SK-N-SH (cell line): ENCODE results near the gene BAG1. TPM values are rescaled to one million over a fixed set of nuclear protein-coding genes. Genes with fewer than 3 reads are reported as not detected.

Source experiments
- CTCF ChIA-PET: fragments of 300-600, 350-600 bp; formaldehyde crosslinking; extraction: SDS; loops from one replicate; lab custom pipeline; 2021; lab: Yijun Ruan, JAX
- POLR2A ChIA-PET: fragments of 350-600 bp; sonication (Branson Sonifier 250); formaldehyde crosslinking; extraction: SDS; loops from one replicate; lab custom pipeline; 2020; ENCODE audit warnings: antibody characterized with exemption, inconsistent platforms; lab: Yijun Ruan, JAX
- DNase-seq: peaks from one replicate; pipeline ENCODE4 v3.0.0; 2012
- H2AFZ ChIP-seq: fragments of 200-600 bp; sonication (generic); 2 replicates; pipeline ENCODE4 v1.8.1; 2016; ENCODE audit warnings: antibody characterized with exemption, mild to moderate bottlenecking, low read depth
- H3F3A ChIP-seq: fragments of 200-600 bp; sonication (generic); replicated peaks from 2 replicates; pipeline ENCODE3; 2016; ENCODE audit warnings: antibody characterized with exemption, mild to moderate bottlenecking; ENCODE audit not compliant: insufficient read depth
- H3K27ac ChIP-seq, 2 experiments: fragments of 200-500 bp in 1 of 2; fragments of 200-600 bp in 1 of 2; sonication (Bioruptor generic) in 1 of 2; sonication (generic), shearing (Covaris generic) in 1 of 2; 2 replicates each; pipeline versions ENCODE4 v1.5.1 to v1.6.1; 2014 to 2016; ENCODE audit warnings: low read depth in 2 of 2, inconsistent platforms in 1 of 2, low read length in 1 of 2, mild to moderate bottlenecking in 1 of 2, mixed read lengths in 1 of 2
- H3K27me3 ChIP-seq: fragments of 200-600 bp; sonication (generic), shearing (Covaris generic); 2 replicates; pipeline ENCODE4 v1.6.1; 2016; ENCODE audit warnings: mixed run types; ENCODE audit not compliant: insufficient read depth
- H3K36me3 ChIP-seq, 2 experiments: fragments of 200-500 bp in 1 of 2; fragments of 200-600 bp in 1 of 2; sonication (Bioruptor generic) in 1 of 2; sonication (generic) in 1 of 2; replicated peaks in 1 of 2; 2 replicates each; pipeline versions ENCODE3 to v1.5.1; 2014 to 2016; ENCODE audit warnings: low read length in 1 of 2, mild to moderate bottlenecking in 1 of 2; ENCODE audit not compliant: insufficient read depth in 2 of 2, control insufficient read depth in 1 of 2
- H3K4me1 ChIP-seq, 2 experiments: fragments of 200-500 bp in 1 of 2; fragments of 200-600 bp in 1 of 2; sonication (Bioruptor generic) in 1 of 2; sonication (generic), shearing (Covaris generic) in 1 of 2; 2 replicates each; pipeline versions ENCODE4 v1.5.1 to v1.6.1; 2014 to 2016; ENCODE audit warnings: low read depth in 1 of 2, low read length in 1 of 2, mixed run types in 1 of 2; ENCODE audit not compliant: insufficient read depth in 2 of 2, control insufficient read depth in 1 of 2
- H3K4me2 ChIP-seq: fragments of 200-600 bp; sonication (generic), shearing (Covaris generic); 2 replicates; pipeline ENCODE4 v1.6.1; 2017; ENCODE audit warnings: mixed run types
- H3K4me3 ChIP-seq, 2 experiments: fragments of 200-500 bp in 1 of 2; fragments of 200-600 bp in 1 of 2; sonication (Bioruptor generic) in 1 of 2; sonication (generic), shearing (Covaris generic) in 1 of 2; 2 replicates each; pipeline versions ENCODE4 v1.5.1 to v1.8.1; 2014 to 2016; ENCODE audit warnings: low read depth in 2 of 2, inconsistent platforms in 1 of 2, low read length in 1 of 2, mild to moderate bottlenecking in 1 of 2, mixed read lengths in 1 of 2, moderate library complexity in 1 of 2
- H3K79me2 ChIP-seq: fragments of 200-600 bp; sonication (generic); 2 replicates; pipeline ENCODE4 v1.8.1; 2017; ENCODE audit warnings: mild to moderate bottlenecking; ENCODE audit not compliant: insufficient read depth
- H3K9ac ChIP-seq: fragments of 200-600 bp; sonication (generic); 2 replicates; pipeline ENCODE4 v1.6.1; 2017; ENCODE audit warnings: mixed run types
- H3K9me2 ChIP-seq: fragments of 200-600 bp; sonication (generic); 2 replicates; pipeline ENCODE4 v1.6.1; 2017; ENCODE audit warnings: mixed run types
- H3K9me3 ChIP-seq: fragments of 200-600 bp; sonication (generic); 2 replicates; pipeline ENCODE4 v1.6.1; 2017; ENCODE audit warnings: mixed run types, mild to moderate bottlenecking, moderate library complexity
- H4K20me1 ChIP-seq: fragments of 200-600 bp; sonication (generic); 2 replicates; pipeline ENCODE4 v1.6.1; 2017; ENCODE audit warnings: mild to moderate bottlenecking, mixed run types; ENCODE audit not compliant: insufficient read depth
- CHD2 ChIP-seq: fragments of 150-350 bp; IDR thresholded peaks from 2 replicates; pipeline ENCODE4 v1.6.1; 2018; ENCODE audit warnings: low read length; ENCODE audit not compliant: partially characterized antibody
- FOSL2 ChIP-seq: IDR thresholded peaks from 2 replicates; pipeline ENCODE4 v1.4.0; 2012; ENCODE audit warnings: low read depth, mild to moderate bottlenecking, moderate library complexity, borderline replicate concordance
- FOXM1 ChIP-seq: IDR thresholded peaks from 2 replicates; pipeline ENCODE4 v1.4.0; 2012; ENCODE audit warnings: low read depth, mild to moderate bottlenecking
- MEF2A ChIP-seq: IDR thresholded peaks from 2 replicates; pipeline ENCODE4 v1.4.0; 2012; ENCODE audit warnings: low read depth, borderline replicate concordance
- NFIC ChIP-seq: IDR thresholded peaks from 2 replicates; pipeline ENCODE4 v1.4.0; 2012; ENCODE audit warnings: borderline replicate concordance
- NRF1 ChIP-seq: IDR thresholded peaks from 2 replicates; pipeline ENCODE4 v1.6.1; 2012; ENCODE audit warnings: low read depth, mild to moderate bottlenecking, low read length
- RCOR1 ChIP-seq: fragments of 150-350 bp; IDR thresholded peaks from 2 replicates; pipeline ENCODE4 v1.6.1; 2017; ENCODE audit warnings: antibody characterized with exemption, low read length
- RFX5 ChIP-seq: IDR thresholded peaks from 2 replicates; pipeline ENCODE4 v1.6.1; 2012; ENCODE audit warnings: mild to moderate bottlenecking, improper control_type of control experiment, low read length
- RXRA ChIP-seq: IDR thresholded peaks from 2 replicates; pipeline ENCODE4 v1.4.0; 2012; ENCODE audit warnings: low read depth, mild to moderate bottlenecking, borderline replicate concordance
- YY1 ChIP-seq: IDR thresholded peaks from 2 replicates; pipeline ENCODE4 v1.4.0; 2012; ENCODE audit warnings: low read depth, mild to moderate bottlenecking
- WGBS: methylation state at CpG from one replicate; pipeline ENCODE4 v1.1.6; 2017; ENCODE audit warnings: low lambda C conversion rate; 5-methylcytosine and 5-hydroxymethylcytosine counted together
- polyA plus RNA-seq, 3 experiments: library from polyadenylated mRNA; depleted of rRNA; stranded (reverse); fragments of >200 nt; gene quantifications; 2 replicates each; pipeline ENCODE4 v1.2.3, GENCODE V29; 2012
- TF ChIP-seq, protein P1 (sequence below): IDR thresholded peaks from 2 replicates; pipeline ENCODE4 v1.4.0; 2012; ENCODE audit warnings: low read depth, borderline replicate concordance
- TF ChIP-seq, protein P2 (sequence below): IDR thresholded peaks from 2 replicates; pipeline ENCODE4; 2012
- TF ChIP-seq, protein P3 (sequence below): fragments of 150-350 bp; IDR thresholded peaks from 2 replicates; pipeline ENCODE4 v1.6.1; 2016; ENCODE audit warnings: mild to moderate bottlenecking, low read depth, low read length
- TF ChIP-seq, protein P4 (sequence below): fragments of 200-600 bp; sonication (generic); IDR thresholded peaks from 2 replicates; pipeline ENCODE4 v1.6.1; 2017; ENCODE audit warnings: antibody characterized with exemption, mild to moderate bottlenecking, moderate library complexity
- TF ChIP-seq, protein P5 (sequence below): IDR thresholded peaks from 2 replicates; pipeline ENCODE4 v1.6.1; 2012; ENCODE audit warnings: mild to moderate bottlenecking, low read depth, low read length, moderate library complexity
- TF ChIP-seq, protein P6 (sequence below): IDR thresholded peaks from 2 replicates; pipeline ENCODE4 v1.4.0; 2012; ENCODE audit warnings: low read depth

The BAG1 gene
- polyA plus RNA-seq, 1 of the 3 experiments (the other 2 are of a cell fraction): 49.9 TPM

DNA sequence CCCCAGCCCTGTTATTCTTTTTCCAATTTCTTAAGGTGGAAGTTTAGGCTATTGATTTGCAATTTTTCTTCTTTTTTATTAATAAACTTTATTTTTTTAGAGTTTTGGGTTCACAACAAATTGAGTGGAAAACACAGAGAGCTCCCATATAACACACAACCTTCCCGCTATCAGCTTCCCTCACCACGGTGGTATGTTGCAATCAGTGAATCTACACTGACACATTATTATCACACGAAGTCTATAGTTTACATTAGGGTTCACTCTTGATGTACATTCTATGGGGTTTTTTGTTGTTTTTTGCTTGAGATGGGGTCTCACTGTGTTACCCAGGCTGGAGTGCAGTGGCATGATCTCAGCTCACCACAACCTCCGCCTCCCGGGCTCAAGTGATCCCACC is 21.0 kb upstream of the BAG1 start:
- H2AFZ ChIP-seq: no peak overlapping the region
- H3K79me2 ChIP-seq: peaks cover 1% of the 10 kb centered on the region; the same call in 1 of the 2 replicates
- no peak overlapping the region for H3K27ac ChIP-seq
- no peak for TF ChIP-seq FOXM1
- no peak for TF ChIP-seq RFX5
- TF ChIP-seq, protein P1, sequence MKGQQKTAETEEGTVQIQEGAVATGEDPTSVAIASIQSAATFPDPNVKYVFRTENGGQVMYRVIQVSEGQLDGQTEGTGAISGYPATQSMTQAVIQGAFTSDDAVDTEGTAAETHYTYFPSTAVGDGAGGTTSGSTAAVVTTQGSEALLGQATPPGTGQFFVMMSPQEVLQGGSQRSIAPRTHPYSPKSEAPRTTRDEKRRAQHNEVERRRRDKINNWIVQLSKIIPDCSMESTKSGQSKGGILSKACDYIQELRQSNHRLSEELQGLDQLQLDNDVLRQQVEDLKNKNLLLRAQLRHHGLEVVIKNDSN: no peak
- TF ChIP-seq, protein P2, sequence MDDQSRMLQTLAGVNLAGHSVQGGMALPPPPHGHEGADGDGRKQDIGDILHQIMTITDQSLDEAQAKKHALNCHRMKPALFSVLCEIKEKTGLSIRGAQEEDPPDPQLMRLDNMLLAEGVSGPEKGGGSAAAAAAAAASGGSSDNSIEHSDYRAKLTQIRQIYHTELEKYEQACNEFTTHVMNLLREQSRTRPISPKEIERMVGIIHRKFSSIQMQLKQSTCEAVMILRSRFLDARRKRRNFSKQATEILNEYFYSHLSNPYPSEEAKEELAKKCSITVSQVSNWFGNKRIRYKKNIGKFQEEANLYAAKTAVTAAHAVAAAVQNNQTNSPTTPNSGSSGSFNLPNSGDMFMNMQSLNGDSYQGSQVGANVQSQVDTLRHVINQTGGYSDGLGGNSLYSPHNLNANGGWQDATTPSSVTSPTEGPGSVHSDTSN: no peak
- TF ChIP-seq CHD2: no peak
- TF ChIP-seq, protein P3, sequence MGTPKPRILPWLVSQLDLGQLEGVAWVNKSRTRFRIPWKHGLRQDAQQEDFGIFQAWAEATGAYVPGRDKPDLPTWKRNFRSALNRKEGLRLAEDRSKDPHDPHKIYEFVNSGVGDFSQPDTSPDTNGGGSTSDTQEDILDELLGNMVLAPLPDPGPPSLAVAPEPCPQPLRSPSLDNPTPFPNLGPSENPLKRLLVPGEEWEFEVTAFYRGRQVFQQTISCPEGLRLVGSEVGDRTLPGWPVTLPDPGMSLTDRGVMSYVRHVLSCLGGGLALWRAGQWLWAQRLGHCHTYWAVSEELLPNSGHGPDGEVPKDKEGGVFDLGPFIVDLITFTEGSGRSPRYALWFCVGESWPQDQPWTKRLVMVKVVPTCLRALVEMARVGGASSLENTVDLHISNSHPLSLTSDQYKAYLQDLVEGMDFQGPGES: no peak
- TF ChIP-seq, protein P4, sequence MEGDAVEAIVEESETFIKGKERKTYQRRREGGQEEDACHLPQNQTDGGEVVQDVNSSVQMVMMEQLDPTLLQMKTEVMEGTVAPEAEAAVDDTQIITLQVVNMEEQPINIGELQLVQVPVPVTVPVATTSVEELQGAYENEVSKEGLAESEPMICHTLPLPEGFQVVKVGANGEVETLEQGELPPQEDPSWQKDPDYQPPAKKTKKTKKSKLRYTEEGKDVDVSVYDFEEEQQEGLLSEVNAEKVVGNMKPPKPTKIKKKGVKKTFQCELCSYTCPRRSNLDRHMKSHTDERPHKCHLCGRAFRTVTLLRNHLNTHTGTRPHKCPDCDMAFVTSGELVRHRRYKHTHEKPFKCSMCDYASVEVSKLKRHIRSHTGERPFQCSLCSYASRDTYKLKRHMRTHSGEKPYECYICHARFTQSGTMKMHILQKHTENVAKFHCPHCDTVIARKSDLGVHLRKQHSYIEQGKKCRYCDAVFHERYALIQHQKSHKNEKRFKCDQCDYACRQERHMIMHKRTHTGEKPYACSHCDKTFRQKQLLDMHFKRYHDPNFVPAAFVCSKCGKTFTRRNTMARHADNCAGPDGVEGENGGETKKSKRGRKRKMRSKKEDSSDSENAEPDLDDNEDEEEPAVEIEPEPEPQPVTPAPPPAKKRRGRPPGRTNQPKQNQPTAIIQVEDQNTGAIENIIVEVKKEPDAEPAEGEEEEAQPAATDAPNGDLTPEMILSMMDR: no peak
- TF ChIP-seq FOSL2: no peak
- TF ChIP-seq YY1: no peak
- no peak for TF ChIP-seq RCOR1
- no peak for TF ChIP-seq NFIC
- TF ChIP-seq NRF1: no peak
- TF ChIP-seq, protein P5, sequence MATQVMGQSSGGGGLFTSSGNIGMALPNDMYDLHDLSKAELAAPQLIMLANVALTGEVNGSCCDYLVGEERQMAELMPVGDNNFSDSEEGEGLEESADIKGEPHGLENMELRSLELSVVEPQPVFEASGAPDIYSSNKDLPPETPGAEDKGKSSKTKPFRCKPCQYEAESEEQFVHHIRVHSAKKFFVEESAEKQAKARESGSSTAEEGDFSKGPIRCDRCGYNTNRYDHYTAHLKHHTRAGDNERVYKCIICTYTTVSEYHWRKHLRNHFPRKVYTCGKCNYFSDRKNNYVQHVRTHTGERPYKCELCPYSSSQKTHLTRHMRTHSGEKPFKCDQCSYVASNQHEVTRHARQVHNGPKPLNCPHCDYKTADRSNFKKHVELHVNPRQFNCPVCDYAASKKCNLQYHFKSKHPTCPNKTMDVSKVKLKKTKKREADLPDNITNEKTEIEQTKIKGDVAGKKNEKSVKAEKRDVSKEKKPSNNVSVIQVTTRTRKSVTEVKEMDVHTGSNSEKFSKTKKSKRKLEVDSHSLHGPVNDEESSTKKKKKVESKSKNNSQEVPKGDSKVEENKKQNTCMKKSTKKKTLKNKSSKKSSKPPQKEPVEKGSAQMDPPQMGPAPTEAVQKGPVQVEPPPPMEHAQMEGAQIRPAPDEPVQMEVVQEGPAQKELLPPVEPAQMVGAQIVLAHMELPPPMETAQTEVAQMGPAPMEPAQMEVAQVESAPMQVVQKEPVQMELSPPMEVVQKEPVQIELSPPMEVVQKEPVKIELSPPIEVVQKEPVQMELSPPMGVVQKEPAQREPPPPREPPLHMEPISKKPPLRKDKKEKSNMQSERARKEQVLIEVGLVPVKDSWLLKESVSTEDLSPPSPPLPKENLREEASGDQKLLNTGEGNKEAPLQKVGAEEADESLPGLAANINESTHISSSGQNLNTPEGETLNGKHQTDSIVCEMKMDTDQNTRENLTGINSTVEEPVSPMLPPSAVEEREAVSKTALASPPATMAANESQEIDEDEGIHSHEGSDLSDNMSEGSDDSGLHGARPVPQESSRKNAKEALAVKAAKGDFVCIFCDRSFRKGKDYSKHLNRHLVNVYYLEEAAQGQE: no peak
- no peak for TF ChIP-seq MEF2A
- TF ChIP-seq, protein P6, sequence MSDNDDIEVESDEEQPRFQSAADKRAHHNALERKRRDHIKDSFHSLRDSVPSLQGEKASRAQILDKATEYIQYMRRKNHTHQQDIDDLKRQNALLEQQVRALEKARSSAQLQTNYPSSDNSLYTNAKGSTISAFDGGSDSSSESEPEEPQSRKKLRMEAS: no peak
- no peak for TF ChIP-seq RXRA
- TF ChIP-seq, all 33 proteins: peak for 0
- Histone ChIP-seq H3K9me2 (no peaks in the 10 kb centered on the region), H3K4me2 (no peak overlapping the region), H3K4me3 (no peak overlapping the region), H3K9ac (no peak overlapping the region), H4K20me1 (no peaks in the 10 kb centered on the region), H3K36me3 (peaks cover 25 to 30% of the 10 kb centered on the region in 2 experiments), H3K27me3 (no peaks in the 10 kb centered on the region), H3K9me3 (no peaks in the 10 kb centered on the region), H3F3A (peaks cover 38% of the 10 kb centered on the region), H3K4me1 (peaks cover 0 to 4% of the 10 kb centered on the region in 2 experiments; a peak in 1 of 4 replicates)
- no peak for DNase-seq
- CTCF ChIA-PET: interaction anchor here (0.8 to 1.1 kb wide), 4 partner anchors 9 to 59 kb away, joined by 3 to 4 read pairs (median 3); no protein-coding TSS in a partner anchor
- POLR2A ChIA-PET: no interaction called here
- 92% methylated on average over 5 of the region's 5 CpGs for WGBS
